CD4-positive, alpha-beta T cell treated with Interleukin-6 at 100 ng/mL for 8 hours (primary cell): ENCODE data around the gene LUZP4.
"Not testable (repeated sequence)": the region's sequence is repeated elsewhere in the genome, so short reads cannot be mapped to it uniquely, and the experiment has no call there.

Experiments
- DNase-seq: peaks from one replicate; pipeline ENCODE4 v3.0.0-alpha.2; 2020; ENCODE audit warnings: mixed read lengths, low spot score

The LUZP4 gene, protein sequence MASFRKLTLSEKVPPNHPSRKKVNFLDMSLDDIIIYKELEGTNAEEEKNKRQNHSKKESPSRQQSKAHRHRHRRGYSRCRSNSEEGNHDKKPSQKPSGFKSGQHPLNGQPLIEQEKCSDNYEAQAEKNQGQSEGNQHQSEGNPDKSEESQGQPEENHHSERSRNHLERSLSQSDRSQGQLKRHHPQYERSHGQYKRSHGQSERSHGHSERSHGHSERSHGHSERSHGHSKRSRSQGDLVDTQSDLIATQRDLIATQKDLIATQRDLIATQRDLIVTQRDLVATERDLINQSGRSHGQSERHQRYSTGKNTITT

DNA sequence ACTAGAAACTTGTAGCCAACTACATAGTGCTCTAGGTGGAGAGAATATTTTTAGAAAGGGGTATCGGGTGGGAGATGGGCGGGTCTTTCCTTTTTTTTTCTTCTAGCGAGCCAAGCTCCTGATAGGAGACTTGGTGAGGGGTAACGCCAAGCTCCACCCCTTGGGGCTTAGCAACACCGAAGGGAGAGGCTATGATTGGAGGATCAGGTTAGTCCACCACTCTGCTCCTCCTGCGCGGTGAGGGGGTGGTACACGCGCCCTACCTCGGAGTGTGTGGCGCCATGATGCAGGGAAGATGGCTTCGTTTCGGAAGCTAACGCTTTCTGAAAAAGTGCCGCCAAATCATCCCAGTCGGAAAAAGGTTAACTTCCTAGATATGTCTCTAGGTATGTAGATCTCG, at the start of gene LUZP4:
Gene LUZP4 (plus strand): TSS at position 251 of the 400 bp plus-strand sequence. CDS start 45 bp downstream, at position 296.
- DNase-seq = no peak

DNA sequence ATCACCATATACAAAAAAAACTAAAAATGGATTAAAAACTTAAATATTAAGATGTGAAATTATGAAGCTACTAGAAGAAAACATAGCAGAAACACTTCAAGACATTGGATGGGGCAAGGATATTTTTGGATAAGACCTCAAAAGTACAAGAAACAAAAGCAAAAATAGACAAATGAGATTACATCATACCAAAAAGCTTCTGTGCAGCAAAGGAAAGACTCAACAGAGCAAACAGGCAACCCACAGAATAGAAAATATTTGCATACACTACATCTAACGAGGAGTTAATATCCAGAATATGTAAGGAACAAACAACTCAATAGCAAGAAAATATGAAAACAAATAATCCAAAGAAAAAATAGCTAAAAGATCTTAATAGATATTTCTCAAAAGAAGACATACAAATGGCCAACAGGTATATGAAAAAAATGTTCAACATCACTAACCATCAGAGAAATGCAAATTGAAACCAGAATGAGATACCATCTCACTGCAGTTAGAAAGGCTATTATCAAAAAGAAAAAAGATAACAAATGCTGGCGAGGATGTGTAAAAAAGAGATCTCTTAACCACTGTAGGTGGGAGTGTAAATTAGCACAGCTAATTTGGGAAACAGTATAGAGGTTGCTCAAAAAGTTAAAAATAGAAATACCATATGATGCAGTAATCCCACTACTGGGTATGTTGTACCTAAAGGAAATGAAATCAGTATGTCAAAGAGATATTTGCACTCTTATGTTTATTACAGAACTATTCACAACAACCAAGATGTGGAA, 37.9 kb upstream of the LUZP4 start:
- DNase-seq = no peak

DNA sequence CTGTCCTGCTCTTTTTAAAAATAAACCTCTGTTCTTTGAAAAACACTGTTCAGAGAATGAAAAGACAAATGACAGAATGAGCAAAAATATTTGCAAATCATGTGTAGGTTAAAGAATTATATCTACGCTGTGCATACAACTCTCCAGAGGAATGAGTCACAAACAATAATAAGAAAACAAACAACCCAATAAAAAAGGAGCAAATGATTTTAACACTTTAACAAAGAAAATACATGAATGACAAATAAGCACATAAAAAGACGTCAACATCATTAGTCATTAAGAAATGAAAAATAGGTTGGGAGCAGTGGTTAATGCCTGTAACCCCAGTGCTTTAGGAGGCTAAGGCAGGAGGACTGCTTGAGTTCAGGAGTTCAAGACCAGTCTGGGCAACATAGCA, 34.5 kb upstream of the LUZP4 start:
- no peak for DNase-seq

DNA sequence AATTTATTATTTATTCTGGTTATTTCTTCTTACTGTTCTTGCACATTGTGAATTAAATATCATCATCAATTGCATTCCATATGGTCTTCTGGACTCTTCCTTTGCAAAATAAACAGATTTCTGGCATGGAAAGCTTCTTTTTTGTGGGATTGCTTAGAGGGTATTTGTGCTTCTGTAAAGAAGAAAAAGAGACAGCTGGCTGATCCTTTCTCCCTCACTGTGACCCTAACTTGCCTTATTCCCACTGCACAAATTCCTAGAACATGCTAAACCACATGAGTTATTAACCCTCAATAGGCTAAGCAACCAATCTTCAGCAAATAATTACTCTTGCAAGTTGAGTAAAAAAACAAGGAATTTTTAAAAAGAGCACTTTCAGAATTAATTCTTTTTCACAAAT, 31.8 kb upstream of the LUZP4 start:
- no peak for DNase-seq

DNA sequence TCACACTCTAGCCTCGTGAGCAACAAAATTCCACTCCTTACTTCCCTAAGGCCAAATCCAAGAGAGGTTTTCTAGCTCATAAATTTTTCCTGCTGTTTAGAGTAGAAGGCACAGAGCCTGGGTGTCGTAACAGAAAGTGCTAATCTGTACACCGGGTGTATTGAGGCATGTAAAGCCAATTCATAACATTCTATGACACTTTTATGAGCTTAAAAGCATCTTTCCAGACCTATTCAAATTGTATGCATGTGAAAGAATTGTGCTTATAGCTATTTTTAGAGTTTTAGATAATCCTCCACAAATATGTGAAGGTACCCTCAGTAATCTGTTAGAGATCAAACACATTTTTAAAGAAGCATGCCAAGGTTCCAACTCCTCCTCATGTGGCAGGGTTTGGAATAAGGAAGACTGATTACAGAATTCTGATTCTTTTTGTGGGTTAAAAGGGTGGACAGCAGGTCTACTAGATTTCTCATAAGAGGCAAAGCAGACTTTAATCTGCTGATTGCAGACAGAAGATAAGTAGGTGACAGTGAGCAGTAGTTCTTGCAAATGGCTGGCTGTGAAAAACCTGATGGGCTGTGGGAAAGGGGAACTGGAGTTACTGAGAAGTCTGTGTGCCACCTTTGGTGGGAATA, 30.2 kb upstream of the LUZP4 start:
- no peak for DNase-seq

DNA sequence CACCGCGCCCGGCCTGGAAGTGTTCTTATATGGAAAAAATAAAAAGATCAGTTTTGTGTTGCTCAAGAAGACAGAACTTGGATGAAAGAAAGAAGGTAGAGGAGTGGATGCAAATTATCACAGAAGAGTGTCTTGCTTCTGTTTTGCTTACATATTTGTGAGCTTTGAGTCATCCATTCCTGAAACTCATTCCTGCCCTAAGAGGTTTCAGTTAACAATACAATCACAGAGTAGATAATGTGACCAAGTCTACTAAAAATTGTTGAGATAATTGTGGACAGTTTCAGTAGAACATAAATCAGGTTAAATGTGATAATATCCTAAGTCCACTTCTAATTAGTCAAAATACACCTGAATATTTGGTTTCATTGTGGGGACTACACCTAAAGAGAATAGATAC, 29.2 kb upstream of the LUZP4 start:
- DNase-seq = no peak

DNA sequence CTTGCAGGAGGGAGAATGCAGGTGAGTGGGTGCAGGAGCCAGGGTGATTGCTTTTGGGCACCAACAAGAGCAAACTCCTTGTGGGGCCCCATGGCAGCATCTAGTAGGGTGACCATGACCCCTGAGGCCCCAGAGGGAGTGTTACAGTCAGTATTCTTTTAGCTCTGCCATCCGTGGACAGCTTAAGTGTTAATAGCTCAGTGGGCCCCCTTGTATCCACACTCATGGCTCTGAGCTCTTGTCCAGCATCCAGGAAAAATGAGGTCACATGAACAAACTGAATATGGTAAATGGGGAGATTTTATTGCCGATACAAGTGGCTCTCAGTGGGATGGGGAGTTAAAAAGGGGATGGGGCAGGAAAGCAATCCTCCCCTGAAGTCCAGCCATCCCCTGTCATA, 28.4 kb upstream of the LUZP4 start:
- DNase-seq = no peak

DNA sequence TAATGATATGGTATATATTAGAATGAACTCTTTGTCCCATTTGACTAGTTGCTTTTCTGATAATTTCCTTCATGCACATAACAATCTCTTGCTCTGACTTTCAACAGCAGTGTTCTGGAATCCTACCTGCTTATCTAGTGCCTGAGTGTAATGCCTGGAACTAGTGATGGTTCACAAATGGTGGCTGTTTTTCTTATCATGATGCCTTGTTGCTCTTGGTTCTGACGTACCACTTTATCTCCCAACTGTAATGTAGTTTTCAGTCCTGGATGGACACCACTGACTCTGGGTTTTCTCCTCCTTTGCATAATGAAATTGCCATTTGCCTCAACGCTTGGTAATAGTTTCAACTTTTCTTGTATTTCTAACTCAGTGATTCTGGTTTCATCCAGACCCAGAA, 25.5 kb upstream of the LUZP4 start:
- no peak for DNase-seq

DNA sequence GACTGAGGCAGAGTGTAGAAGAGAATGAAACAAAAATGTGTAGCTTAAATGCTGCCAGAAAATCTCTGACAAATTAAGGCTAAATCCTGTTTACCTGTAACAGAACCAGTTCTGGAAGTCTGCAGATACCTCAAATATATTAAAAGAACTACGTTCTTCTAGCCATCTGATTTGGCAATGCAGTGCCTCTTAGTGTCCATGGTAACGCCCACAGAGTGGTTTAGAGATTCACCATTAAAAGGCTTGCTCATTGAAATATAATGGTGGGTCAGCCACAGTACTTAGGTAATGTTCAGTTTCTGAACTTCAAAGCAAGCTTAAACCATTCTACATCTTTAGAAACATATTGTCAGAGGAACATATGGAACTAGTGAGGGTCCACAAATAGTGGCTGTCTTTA, 23.2 kb upstream of the LUZP4 start:
- DNase-seq = no peak

DNA sequence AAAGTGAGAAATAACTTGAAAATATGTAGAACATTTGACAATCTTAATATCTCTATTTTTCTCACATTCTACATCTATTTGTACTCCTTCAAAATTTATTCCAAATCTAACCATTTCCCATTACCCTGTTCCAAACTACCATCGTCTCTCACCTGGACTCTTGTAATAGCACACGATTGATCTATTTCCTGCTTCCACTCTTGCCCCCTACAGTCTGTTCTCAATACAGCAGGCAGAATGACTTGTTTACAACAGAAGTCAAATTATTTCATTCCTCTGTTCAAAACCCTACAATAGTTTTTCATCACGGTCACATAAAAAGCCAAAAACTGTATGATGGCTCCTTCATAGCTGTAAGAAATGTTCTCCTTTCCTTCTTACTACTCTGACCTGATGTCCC, 21.1 kb upstream of the LUZP4 start:
- no peak for DNase-seq

DNA sequence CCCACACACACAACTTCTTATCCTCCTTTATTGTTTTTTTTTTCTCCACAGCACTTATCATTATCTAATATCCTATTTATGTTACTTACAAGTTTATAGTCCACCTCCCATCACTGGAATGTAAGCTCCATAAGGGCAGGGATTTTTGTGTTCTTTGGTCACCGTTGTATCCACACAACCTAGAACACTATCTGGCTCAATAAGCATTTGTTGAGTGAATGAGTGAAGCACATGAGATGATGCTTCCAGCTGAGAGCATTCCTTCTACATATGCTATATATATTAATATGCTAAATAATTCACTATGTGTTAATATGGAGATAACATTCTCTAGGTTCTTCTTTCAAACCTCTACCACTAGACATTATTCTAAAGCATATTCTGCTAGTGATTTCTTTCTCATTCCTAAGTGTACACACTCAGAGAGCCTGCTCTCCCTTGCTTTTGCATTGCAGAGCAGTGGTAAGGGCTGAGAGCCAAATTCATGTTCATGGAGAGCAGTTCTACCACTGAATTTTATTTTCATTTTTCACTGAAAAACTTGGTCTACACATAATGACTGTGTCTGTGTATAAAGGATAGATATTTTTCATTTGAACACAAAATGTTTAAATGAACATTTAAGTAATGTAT, 20.3 kb upstream of the LUZP4 start:
- no peak for DNase-seq

DNA sequence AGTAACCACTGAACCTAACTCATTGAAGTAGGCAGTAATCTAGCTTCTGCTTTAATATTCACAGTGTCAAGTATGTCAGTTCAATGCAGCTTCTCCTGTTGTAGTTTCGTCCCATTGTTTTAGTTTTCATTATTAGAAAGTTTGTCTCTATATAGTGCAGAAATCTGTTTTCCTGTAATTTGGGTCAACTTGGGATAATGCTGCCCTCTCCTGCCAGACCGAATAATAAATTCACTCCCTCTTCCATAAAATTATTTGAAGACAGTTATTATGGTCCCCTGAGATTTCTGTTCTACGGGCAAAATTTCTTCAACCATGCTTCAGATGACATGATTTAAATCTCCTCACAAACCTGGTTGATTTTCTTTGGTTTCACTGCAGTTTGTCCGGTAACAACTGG, 4.6 kb upstream of the LUZP4 start:
- no peak for DNase-seq

DNA sequence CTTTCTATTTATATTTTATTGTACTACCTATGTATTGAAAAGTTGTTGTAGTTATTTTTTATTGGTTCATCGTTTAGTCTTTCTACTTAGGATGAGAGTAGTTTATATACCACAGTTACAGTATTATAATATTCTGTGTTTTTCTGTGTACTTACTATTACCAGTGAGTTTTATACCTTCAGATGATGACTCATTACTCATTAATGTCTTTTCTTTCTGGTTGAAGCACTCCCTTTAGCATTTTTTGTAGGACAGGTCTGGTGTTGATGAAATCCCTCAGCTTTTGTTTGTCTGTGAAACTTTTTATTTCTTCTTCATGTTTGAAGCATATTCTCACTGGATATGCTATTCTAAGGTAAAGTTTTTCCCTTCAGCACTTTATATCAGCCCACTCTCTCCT, 7.7 kb downstream of the LUZP4 start:
- DNase-seq = no peak

DNA sequence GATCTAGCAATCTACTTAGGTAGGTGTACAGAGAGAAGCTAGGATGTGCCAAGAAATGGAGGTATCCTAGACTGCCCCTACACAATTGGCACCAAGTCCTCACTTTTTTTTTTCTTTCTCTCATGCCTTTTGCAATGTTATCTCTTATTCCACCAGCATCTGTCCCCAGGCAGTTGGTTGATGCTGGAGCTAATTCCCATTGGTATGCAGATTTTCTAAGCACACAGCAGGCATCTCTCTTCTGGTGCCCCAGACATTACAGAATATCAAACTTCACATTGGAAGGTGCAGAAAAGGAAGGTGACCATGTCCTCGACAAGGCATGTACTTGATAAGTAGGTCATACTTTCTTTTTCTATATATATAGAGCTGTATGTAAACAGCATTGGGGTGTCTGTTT, 21.6 kb downstream of the LUZP4 start:
- DNase-seq = no peak

DNA sequence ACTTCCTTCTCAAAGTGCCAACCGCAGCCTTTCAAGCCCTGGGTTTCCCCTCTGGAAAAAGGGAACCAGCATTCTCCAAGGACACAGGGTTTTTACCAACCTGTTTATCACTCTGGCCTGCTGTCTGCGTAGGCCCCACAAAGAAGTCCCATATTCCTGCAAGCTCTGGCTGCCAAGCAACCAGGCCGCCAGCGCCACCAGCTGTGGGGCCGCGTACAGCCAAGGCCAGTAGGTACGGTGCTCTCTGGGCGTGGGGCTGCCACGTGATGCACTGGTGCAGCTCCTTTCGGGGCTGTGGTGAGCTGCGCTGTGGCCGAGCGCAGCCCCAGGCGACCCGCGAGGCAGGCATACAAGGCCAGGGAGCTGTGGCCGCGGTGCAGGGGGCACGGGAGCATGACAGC, 22.1 kb downstream of the LUZP4 start:
- no peak for DNase-seq

DNA sequence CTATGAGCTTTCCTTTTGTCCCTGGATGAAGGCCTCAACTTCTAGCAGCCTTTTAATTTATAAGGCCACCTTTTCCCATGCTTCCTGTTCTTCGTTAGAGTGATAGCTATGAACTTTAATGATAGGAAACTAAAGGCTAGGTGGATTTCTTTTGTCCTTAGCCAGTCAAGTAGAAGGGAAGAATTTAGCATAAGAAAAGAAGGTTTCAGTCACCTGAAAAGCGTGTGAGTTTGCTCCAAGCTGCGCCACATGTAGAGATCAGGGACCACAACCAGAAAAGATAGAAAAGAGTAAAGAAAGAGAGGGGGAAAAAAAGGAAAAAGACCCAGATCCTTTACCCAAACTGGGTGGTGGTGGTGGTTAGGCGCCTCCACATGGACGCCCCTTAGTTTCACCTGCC, 28.6 kb downstream of the LUZP4 start:
- DNase-seq = no peak

DNA sequence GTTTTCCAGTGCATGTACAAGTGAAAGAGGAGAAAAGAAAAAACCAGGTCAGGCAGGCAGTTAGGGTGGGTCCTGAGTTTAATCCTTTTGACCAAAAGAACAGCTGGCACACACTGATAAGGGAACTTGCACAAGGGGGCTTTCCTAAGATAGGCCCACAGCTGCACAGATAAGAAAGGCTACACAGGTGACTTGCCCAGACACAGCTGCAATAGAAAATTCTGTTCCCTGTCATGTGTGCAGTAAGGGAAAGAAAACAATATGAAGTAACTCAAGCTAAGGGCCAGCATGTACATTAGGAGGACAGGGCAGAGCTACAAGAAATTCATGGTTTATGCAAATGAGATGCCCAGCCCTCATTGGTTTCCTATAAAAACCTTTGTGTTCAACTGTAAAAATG, 32.9 kb downstream of the LUZP4 start:
- no peak for DNase-seq

DNA sequence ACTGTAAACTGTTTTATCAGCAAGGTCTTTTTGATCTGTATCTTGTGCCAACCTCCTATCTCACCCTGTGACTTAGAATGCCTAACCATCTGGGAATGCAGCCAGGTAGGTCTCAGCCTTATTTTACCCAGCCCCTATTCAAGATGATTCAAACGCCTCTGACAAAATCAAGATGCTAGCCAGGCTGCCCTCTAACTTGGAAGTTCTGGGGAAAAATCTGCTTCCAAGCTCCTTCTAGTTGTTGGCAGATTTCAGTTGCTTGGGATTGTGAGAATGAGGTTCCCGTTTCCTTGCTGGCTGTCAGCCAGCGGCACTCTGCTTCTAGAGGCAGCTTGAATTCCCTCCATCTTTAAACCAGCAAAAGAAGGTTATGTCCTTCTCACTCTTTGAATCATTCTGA, 34.7 kb downstream of the LUZP4 start:
- no peak for DNase-seq

DNA sequence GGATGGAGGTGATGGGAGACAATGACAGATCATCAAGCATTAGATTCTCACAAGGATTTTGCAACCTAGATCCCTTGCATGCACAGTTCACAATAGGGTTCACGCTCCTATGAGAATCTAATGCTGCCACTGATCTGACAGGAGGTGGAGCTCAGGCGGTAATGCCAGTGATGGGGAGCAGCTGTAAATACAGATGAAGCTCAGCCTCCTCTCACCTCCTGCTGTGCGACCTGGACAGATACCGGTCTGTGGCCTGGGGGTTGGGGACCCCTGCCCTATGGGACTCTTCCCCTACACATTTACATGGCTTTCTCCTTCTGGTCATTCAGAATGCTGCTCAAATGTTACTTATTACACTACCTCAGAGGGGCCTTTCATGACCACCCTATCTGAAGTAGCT, 39.8 kb downstream of the LUZP4 start:
- not testable (repeated sequence) for DNase-seq

DNA sequence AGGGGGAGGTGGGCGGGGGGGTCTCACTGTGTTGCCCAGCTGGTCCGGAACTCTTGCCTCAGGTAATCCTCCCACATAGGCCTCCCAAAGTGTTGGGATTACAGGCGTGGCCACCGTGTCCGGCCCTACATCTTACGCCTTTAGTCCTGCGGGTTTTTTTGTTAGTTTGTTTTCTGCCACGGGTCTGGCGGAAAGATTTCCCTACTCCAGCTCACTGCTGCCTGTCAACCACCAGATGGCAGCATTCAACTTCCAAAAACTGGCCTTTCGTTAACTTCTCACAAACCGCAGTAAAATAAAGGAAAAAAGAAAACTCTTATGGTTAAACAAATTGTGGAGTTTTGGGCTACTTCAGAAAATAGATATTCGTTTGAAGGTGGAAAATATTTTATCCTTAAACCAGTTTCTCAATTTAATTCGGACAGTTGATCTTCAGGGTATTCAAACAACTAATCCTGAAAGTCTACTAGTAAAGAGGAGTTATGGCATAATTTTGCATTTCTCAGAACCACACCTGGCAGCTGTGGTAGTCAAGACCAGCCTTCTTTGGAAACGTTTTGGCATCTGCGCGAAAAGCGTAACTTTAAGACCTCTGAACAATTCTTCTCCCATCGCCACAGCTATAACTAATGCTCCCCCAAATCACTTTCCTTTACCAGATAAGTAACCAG, 41.1 kb downstream of the LUZP4 start:
- peak; percentile 21 for DNase-seq

DNA sequence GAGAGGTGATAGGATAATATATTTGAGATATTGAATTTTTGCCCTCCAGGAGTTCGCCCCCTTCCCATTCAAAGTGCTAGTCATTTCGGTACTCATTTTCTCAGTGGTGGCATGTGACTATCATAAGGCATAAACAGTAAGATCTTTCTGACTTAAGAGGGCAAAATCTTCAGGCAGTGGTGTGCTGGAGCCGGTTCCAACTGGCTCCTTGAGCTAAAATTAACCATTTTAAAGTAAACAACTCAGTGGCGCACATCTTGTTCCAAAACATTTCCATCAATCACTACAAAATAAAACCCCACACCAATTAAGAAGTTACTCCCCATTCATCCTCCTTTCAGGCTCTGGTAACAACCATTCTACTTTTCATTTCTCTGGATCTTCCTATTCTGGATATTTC, 43.3 kb downstream of the LUZP4 start:
- DNase-seq = no peak

DNA sequence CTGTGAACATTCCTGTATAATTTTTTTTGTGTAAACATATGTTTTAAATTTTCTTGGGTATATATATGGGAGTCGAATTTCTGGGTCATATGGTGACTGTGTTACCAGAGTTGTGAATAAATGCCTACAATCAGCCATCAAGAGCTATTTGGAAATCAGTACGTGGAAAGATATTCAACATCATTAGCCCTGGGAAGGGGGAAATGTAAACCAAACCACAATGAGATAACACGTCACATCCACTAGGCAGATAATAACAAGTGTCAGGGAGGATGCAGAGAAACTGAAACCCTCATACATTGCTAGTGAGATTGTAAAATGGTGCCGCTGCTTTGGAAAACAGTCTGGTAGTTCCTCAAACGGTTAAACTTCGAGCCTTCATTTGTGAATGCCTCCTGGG, 43.9 kb downstream of the LUZP4 start:
- no peak for DNase-seq
